ENCODE measurements around the gene ZNF217. TPM values are rescaled to one million over a fixed set of nuclear protein-coding genes. Genes with fewer than 3 reads are reported as not detected.
"Not testable (repeated sequence)": the region's sequence is repeated elsewhere in the genome, so short reads cannot be mapped to it uniquely, and the experiment has no call there.

Gene ZNF217
- total RNA-seq, 1 experiment from 2014 or later = 42.9 TPM

DNA sequence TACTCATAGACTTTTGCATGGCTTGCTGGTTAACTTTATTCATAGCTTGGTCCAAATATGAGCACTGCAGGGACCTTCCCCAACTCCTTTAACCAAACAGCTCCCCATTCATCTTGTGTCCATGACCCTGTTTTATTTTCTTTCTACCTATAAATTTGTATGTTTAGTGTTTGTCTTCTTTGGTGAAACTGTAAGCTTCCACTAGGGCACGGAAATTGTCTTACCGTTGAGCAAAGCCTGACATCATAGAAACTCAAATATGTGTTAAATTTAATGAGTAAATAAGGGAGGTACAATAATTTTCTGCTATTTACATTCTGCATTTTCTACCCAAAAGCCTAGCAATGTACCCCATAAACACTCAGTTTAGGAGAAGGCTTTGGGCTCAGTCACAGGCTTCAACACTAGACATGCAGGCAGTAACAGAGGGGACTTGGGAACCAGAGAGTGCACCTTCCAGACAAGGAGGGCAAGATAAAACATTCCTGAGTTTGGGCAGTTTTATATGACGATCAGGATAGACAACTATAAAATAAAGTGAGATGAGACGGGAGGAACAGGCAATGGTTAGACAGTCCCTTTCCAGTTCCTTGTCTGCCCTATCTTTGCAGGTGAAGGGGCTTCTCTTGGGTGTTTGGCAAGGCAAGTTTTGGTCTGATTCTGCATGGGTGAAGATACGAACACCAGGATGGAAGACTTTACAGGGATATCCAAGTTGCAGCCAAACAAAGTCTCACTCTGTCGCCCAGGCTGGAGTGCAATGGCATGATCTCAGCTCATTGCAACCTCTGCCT is 46.2 kb upstream of the ZNF217 start:
- TF ChIP-seq CTCF (IDR thresholded peaks at IDR 0.05; ENCODE audit: unreplicated experiment) = no peak
- H3K9me3 Mint-ChIP-seq (ENCODE audit: unreplicated experiment) = no peaks in the 10 kb centered on the region
- peaks cover 22% of the 10 kb centered on the region for H3K4me1 Mint-ChIP-seq (ENCODE audit: insufficient read depth, unreplicated experiment)
- intact Hi-C loops (cut with micrococcal nuclease) = loop anchor here (5.0 kb wide), 1 partner anchor 48 kb away; the partner anchor contains the start of gene ZNF217
- ChIA-PET POLR2A (interaction anchor here (0.8 to 2.8 kb wide), 3 partner anchors 13 to 21 kb away, joined by 3 to 13 read pairs (median 3); no protein-coding TSS in a partner anchor), CTCF (interaction anchor here (0.8 kb wide), 1 partner anchor 276 kb away, joined by 3 read pairs; no protein-coding TSS in a partner anchor)
- no peak overlapping the region for H3K4me3 Mint-ChIP-seq (ENCODE audit: unreplicated experiment)
- H3K27me3 Mint-ChIP-seq (ENCODE audit: insufficient read depth, unreplicated experiment) = no peaks in the 10 kb centered on the region
- no peak for DNase-seq (ENCODE audit: unreplicated experiment)
- no peak overlapping the region for H3K27ac Mint-ChIP-seq (ENCODE audit: low read depth, unreplicated experiment)
- no peaks in the 10 kb centered on the region for H3K36me3 Mint-ChIP-seq (ENCODE audit: insufficient read depth, unreplicated experiment)
- no TSS peak for BruUV-seq (replicated peaks)

DNA sequence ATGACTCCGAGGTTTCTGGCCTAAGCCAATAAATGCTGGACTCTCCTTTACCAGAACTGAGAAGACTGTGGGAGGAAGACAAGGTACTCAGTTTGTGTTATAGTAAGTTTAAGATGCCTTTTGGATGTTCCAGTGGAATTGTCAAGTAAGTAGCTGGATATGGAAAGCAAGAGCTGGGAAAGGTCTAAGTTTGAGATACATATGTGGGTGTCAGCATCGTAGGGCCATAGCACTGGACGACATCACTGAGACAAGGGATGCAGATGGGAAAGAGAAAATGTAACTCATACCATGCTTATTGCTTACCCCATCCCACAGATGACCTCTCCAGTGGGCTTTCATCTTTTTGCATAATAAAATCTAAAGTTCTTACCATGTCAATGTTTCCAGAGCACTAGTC is 45.5 kb upstream of the ZNF217 start:
- no peak for DNase-seq (ENCODE audit: unreplicated experiment)
- H3K27ac Mint-ChIP-seq (ENCODE audit: low read depth, unreplicated experiment) = no peak overlapping the region
- H3K27me3 Mint-ChIP-seq (ENCODE audit: insufficient read depth, unreplicated experiment) = no peaks in the 10 kb centered on the region
- TF ChIP-seq CTCF (IDR thresholded peaks at IDR 0.05; ENCODE audit: unreplicated experiment) = no peak
- H3K4me3 Mint-ChIP-seq (ENCODE audit: unreplicated experiment) = no peak overlapping the region
- BruUV-seq (replicated peaks) = no TSS peak
- no peaks in the 10 kb centered on the region for H3K9me3 Mint-ChIP-seq (ENCODE audit: unreplicated experiment)
- POLR2A ChIA-PET = interaction anchor here (0.8 to 2.8 kb wide), 2 partner anchors 16 to 22 kb away, joined by 3 to 13 read pairs; no protein-coding TSS in a partner anchor
- peaks cover 22% of the 10 kb centered on the region for H3K4me1 Mint-ChIP-seq (ENCODE audit: insufficient read depth, unreplicated experiment)
- H3K36me3 Mint-ChIP-seq (ENCODE audit: insufficient read depth, unreplicated experiment) = no peaks in the 10 kb centered on the region
- intact Hi-C loops (cut with micrococcal nuclease) = no loop called here
- CTCF ChIA-PET = interaction anchor here (0.8 kb wide), 1 partner anchor 277 kb away, joined by 3 read pairs; no protein-coding TSS in a partner anchor

- H3K9me3 Mint-ChIP-seq (ENCODE audit: unreplicated experiment); BruUV-seq (replicated peaks); H3K27me3 Mint-ChIP-seq (ENCODE audit: insufficient read depth, unreplicated experiment); DNase-seq (ENCODE audit: unreplicated experiment); intact Hi-C loops (cut with micrococcal nuclease); H3K4me3 Mint-ChIP-seq (ENCODE audit: unreplicated experiment); H3K36me3 Mint-ChIP-seq (ENCODE audit: insufficient read depth, unreplicated experiment); H3K27ac Mint-ChIP-seq (ENCODE audit: low read depth, unreplicated experiment): not testable (repeated sequence)
- CTCF ChIA-PET = interaction anchor here (1.2 to 2.0 kb wide), 2 partner anchors 10 to 14 kb away, joined by 4 to 6 read pairs; no protein-coding TSS in a partner anchor
- peaks cover 13% of the 10 kb centered on the region for H3K4me1 Mint-ChIP-seq (ENCODE audit: insufficient read depth, unreplicated experiment)
- POLR2A ChIA-PET = interaction anchor here (1.6 kb wide), 1 partner anchor 16 kb away, joined by 3 read pairs; no protein-coding TSS in a partner anchor
These were observed 43.7 kb upstream of the ZNF217 start for GRCh38 chr20:53637310-53637709.

DNA sequence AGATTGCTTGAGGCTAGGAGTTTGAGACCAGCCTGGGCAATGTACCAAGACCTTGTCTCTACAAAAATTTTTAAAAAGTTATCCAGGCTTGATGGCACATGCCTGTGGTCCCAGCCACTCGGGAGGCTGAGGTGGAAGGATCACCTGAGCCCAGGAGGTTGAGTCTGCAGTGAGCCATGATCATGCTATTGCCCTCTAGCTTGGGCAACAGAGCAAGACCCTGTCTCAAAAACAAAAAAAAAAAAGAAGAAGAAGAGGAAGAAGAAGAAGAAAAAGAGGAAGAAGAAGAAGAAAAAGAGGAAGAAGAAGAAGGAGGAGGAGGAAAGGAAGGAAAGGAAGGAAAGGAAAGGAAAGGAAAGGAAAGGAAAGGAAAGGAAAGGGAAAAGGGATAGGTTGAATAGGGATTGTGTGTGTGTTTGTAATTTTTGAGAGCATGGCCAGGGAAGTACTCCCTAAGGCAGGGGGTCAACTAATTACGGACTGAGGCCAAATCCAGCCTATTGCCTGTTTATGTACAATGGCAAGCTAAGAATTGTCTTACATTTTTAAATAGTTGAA is 43.0 kb upstream of the ZNF217 start:
- DNase-seq (ENCODE audit: unreplicated experiment) = no peak
- intact Hi-C loops (cut with micrococcal nuclease) = no loop called here
- H3K4me1 Mint-ChIP-seq (ENCODE audit: insufficient read depth, unreplicated experiment) = peaks cover 11% of the 10 kb centered on the region
- CTCF ChIA-PET = interaction anchor here (0.6 to 2.0 kb wide), 6 partner anchors 9 to 271 kb away, joined by 3 to 6 read pairs (median 4); no protein-coding TSS in a partner anchor
- no peak overlapping the region for H3K4me3 Mint-ChIP-seq (ENCODE audit: unreplicated experiment)
- no peak overlapping the region for H3K27ac Mint-ChIP-seq (ENCODE audit: low read depth, unreplicated experiment)
- no peaks in the 10 kb centered on the region for H3K9me3 Mint-ChIP-seq (ENCODE audit: unreplicated experiment)
- no peaks in the 10 kb centered on the region for H3K36me3 Mint-ChIP-seq (ENCODE audit: insufficient read depth, unreplicated experiment)
- no TSS peak for BruUV-seq (replicated peaks)
- no peak for TF ChIP-seq CTCF (IDR thresholded peaks at IDR 0.05; ENCODE audit: unreplicated experiment)
- POLR2A ChIA-PET = interaction anchor here (1.2 to 1.6 kb wide), 2 partner anchors 12 to 15 kb away, joined by 3 to 4 read pairs; no protein-coding TSS in a partner anchor
- H3K27me3 Mint-ChIP-seq (ENCODE audit: insufficient read depth, unreplicated experiment) = no peaks in the 10 kb centered on the region
